H1 (cell line): Measurements from ENCODE around the gene DDX49. TPM values are rescaled to one million over a fixed set of nuclear protein-coding genes. Genes with fewer than 3 reads are reported as not detected.
A peak's percentile ranks its signal among the peaks of the same experiment; 100 is the strongest.

Source experiments
- CTCF ChIA-PET: fragments of 300-600 bp; sonication (Branson Sonifier 250); formaldehyde crosslinking; loops from one replicate; lab custom pipeline; 2021; ENCODE audit not compliant: partially characterized antibody; lab: Charles Lee
- POLR2A ChIA-PET: fragments of 300-600 bp; sonication (Branson Sonifier 250); formaldehyde crosslinking; loops from one replicate; lab custom pipeline; 2021; ENCODE audit warnings: inconsistent platforms; ENCODE audit not compliant: partially characterized antibody; lab: Charles Lee
- DNase-seq, 2 experiments: peaks; one replicate each; pipeline versions ENCODE4 v3.0.0 to v3.0.0-alpha.2; 2010 to 2022; ENCODE audit warnings: low spot score in 2 of 2, low read depth in 1 of 2, mixed read lengths in 1 of 2
- FAIRE-seq: peaks from 2 replicates; lab custom pipeline; 2011; peaks lifted over from hg19 to GRCh38; lab: Jason Lieb, UNC
- H2AFZ ChIP-seq: 2 replicates; pipeline ENCODE4 v1.8.1; 2012; ENCODE audit warnings: low read length, inconsistent platforms
- H2AK5ac ChIP-seq: 2 replicates; pipeline ENCODE4 v1.6.1; 2013; ENCODE audit warnings: low read depth, low read length
- H2BK120ac ChIP-seq: replicated peaks from 2 replicates; pipeline ENCODE3; 2013; ENCODE audit warnings: low read depth, low read length, inconsistent platforms
- H2BK12ac ChIP-seq: 2 replicates; pipeline ENCODE4 v1.6.1; 2013; ENCODE audit warnings: low read depth, low read length
- H2BK15ac ChIP-seq: 2 replicates; pipeline ENCODE4 v1.6.1; 2013; ENCODE audit warnings: low read length
- H2BK20ac ChIP-seq: 2 replicates; pipeline ENCODE4 v1.6.1; 2013; ENCODE audit warnings: low read length
- H2BK5ac ChIP-seq: 2 replicates; pipeline ENCODE4 v1.6.1; 2013; ENCODE audit warnings: low read depth, low read length
- H3K14ac ChIP-seq: 2 replicates; pipeline ENCODE4 v1.6.1; 2013; ENCODE audit warnings: inconsistent platforms; ENCODE audit not compliant: insufficient read length
- H3K18ac ChIP-seq: 2 replicates; pipeline ENCODE4 v1.6.1; 2013; ENCODE audit warnings: low read length; ENCODE audit errors: extremely low read depth
- H3K23ac ChIP-seq: 2 replicates; pipeline ENCODE4 v1.6.1; 2013; ENCODE audit warnings: inconsistent platforms; ENCODE audit not compliant: insufficient read length
- H3K23me2 ChIP-seq: 2 replicates; pipeline ENCODE4 v1.6.1; 2013; ENCODE audit warnings: low read depth, low read length
- H3K27ac ChIP-seq: 2 replicates; pipeline ENCODE4 v1.6.1; 2011; ENCODE audit warnings: low read depth, low read length, inconsistent platforms
- H3K27me3 ChIP-seq, 4 experiments: replicated peaks in 1 of 4; 1 replicate in 1 of 4; 2 replicates in 3 of 4; pipeline versions ENCODE4 v1.6.1 to v1.8.1; 2011 to 2013; ENCODE audit warnings: low read length in 3 of 4, mild to moderate bottlenecking in 3 of 4, inconsistent platforms in 2 of 4, mixed read lengths in 2 of 4, moderate library complexity in 1 of 4; ENCODE audit not compliant: control insufficient read depth in 3 of 4, insufficient read depth in 3 of 4; ENCODE audit errors: extremely low read depth in 1 of 4
- H3K36me3 ChIP-seq, 4 experiments: 2 replicates each; pipeline versions ENCODE4 v1.6.1 to v1.8.1; 2011 to 2013; ENCODE audit warnings: mild to moderate bottlenecking in 4 of 4, low read length in 3 of 4, moderate library complexity in 2 of 4, control low read depth in 1 of 4, inconsistent platforms in 1 of 4; ENCODE audit not compliant: insufficient read depth in 4 of 4, control insufficient read depth in 2 of 4
- H3K4ac ChIP-seq: replicated peaks from 2 replicates; pipeline ENCODE3; 2013; ENCODE audit warnings: low read length, low read depth, mixed read lengths, inconsistent platforms; ENCODE audit not compliant: insufficient read length
- H3K4me1 ChIP-seq, 4 experiments: replicated peaks in 1 of 4; 1 replicate in 1 of 4; 2 replicates in 3 of 4; pipeline versions ENCODE4 v1.6.1 to v1.8.1; 2011 to 2013; ENCODE audit warnings: low read length in 3 of 4, inconsistent platforms in 2 of 4, mixed read lengths in 1 of 4; ENCODE audit not compliant: insufficient read depth in 4 of 4, control insufficient read depth in 3 of 4
- H3K4me2 ChIP-seq, 2 experiments: 2 replicates each; pipeline versions ENCODE4 v1.6.1 to v1.8.1; 2011 to 2013; ENCODE audit warnings: low read depth in 2 of 2, low read length in 2 of 2, control low read depth in 1 of 2, inconsistent platforms in 1 of 2, mild to moderate bottlenecking in 1 of 2; ENCODE audit not compliant: insufficient read depth in 1 of 2
- H3K4me3 ChIP-seq, 4 experiments: fragments of 200-600, 300-600 bp in 1 of 4; sonication (generic), shearing (Covaris generic), sonication (Bioruptor Twin) in 1 of 4; 2 replicates each; pipeline versions ENCODE4 v1.5.1 to v1.8.1; 2011 to 2016; ENCODE audit warnings: low read length in 4 of 4, low read depth in 3 of 4, control low read depth in 2 of 4, inconsistent platforms in 2 of 4, mild to moderate bottlenecking in 2 of 4, mixed read lengths in 1 of 4, moderate library complexity in 1 of 4; ENCODE audit not compliant: insufficient read depth in 2 of 4; ENCODE audit errors: extremely low read depth in 1 of 4
- H3K56ac ChIP-seq: replicated peaks from 2 replicates; pipeline ENCODE3; 2013; ENCODE audit warnings: low read depth, mild to moderate bottlenecking, mixed read lengths, low read length, inconsistent platforms; ENCODE audit not compliant: insufficient read length
- H3K79me1 ChIP-seq: 2 replicates; pipeline ENCODE4 v1.6.1; 2013; ENCODE audit warnings: low read depth, low read length, control low read depth
- H3K79me2 ChIP-seq, 2 experiments: 2 replicates each; pipeline versions ENCODE4 v1.6.1 to v1.8.1; 2012 to 2013; ENCODE audit warnings: low read length in 2 of 2, mild to moderate bottlenecking in 2 of 2, inconsistent platforms in 1 of 2; ENCODE audit not compliant: insufficient read depth in 2 of 2, control insufficient read depth in 1 of 2
- H3K9ac ChIP-seq, 4 experiments: replicated peaks in 1 of 4; 1 replicate in 1 of 4; 2 replicates in 3 of 4; pipeline versions ENCODE4 v1.6.1 to v1.8.1; 2011 to 2013; ENCODE audit warnings: low read depth in 3 of 4, low read length in 3 of 4, control low read depth in 2 of 4, mild to moderate bottlenecking in 2 of 4, moderate library complexity in 2 of 4, inconsistent platforms in 1 of 4; ENCODE audit errors: extremely low read depth in 1 of 4
- H3K9me3 ChIP-seq, 2 experiments: 2 replicates each; pipeline versions ENCODE4 v1.6.1 to v1.8.1; 2012 to 2013; ENCODE audit warnings: mild to moderate bottlenecking in 2 of 2, moderate library complexity in 2 of 2, control low read depth in 1 of 2, inconsistent platforms in 1 of 2, low read depth in 1 of 2, low read length in 1 of 2, mixed read lengths in 1 of 2; ENCODE audit not compliant: insufficient read depth in 2 of 2
- H4K20me1 ChIP-seq, 2 experiments: replicated peaks in 1 of 2; 2 replicates each; pipeline versions ENCODE3 to v1.8.1; 2011 to 2013; ENCODE audit warnings: inconsistent platforms in 2 of 2, low read length in 2 of 2, mild to moderate bottlenecking in 1 of 2; ENCODE audit not compliant: insufficient read depth in 2 of 2, control insufficient read depth in 1 of 2
- H4K5ac ChIP-seq: 2 replicates; pipeline ENCODE4 v1.6.1; 2013; ENCODE audit warnings: low read length, low read depth, mixed read lengths, inconsistent platforms; ENCODE audit not compliant: insufficient read length
- H4K8ac ChIP-seq: 2 replicates; pipeline ENCODE4 v1.8.0; 2013; ENCODE audit warnings: mild to moderate bottlenecking, moderate library complexity, low read length, inconsistent platforms; ENCODE audit not compliant: insufficient read depth; ENCODE audit errors: extremely low read depth
- H4K91ac ChIP-seq: replicated peaks from 2 replicates; pipeline ENCODE3; 2013; ENCODE audit warnings: low read length, mixed read lengths, inconsistent platforms; ENCODE audit not compliant: insufficient read length
- BCL11A ChIP-seq, 2 experiments: IDR thresholded peaks; one replicate each; pipeline ENCODE4 v1.6.1; 2011; ENCODE audit warnings: low read depth in 2 of 2, low read length in 2 of 2, mild to moderate bottlenecking in 2 of 2
- GABPA ChIP-seq: IDR thresholded peaks from 2 replicates; pipeline ENCODE4 v1.6.1; 2011; ENCODE audit warnings: mild to moderate bottlenecking, low read length, moderate library complexity, borderline replicate concordance; ENCODE audit not compliant: insufficient read depth
- SIN3A ChIP-seq, 2 experiments: IDR thresholded peaks in 1 of 2; conservative IDR thresholded peaks in 1 of 2; 2 replicates each; pipeline ENCODE4 v1.6.1; 2011 to 2012; ENCODE audit warnings: low read length in 2 of 2, improper control_type of control experiment in 1 of 2, low read depth in 1 of 2, mild to moderate bottlenecking in 1 of 2
- SP1 ChIP-seq: IDR thresholded peaks from 2 replicates; pipeline ENCODE4 v1.6.1; 2011; ENCODE audit warnings: low read depth, low read length
- SP4 ChIP-seq: IDR thresholded peaks from 2 replicates; pipeline ENCODE4 v1.6.1; 2012; ENCODE audit warnings: low read length, inconsistent platforms
- WGBS, 2 experiments: shearing (Covaris generic) in 1 of 2; methylation state at CpG; one replicate each; pipeline versions ENCODE4 v1.1.6 to v1.1.7; 2013 to 2015; ENCODE audit warnings: low lambda C conversion rate in 2 of 2, mixed read lengths in 2 of 2, inconsistent platforms in 1 of 2, low coverage in 1 of 2, missing lambda C conversion rate in 1 of 2; ENCODE audit not compliant: insufficient replicate concordance in 2 of 2, insufficient coverage in 1 of 2, insufficient read length in 1 of 2; ENCODE audit errors: extremely low coverage in 1 of 2, missing lambda C conversion rate in 1 of 2; 5-methylcytosine and 5-hydroxymethylcytosine counted together
- polyA plus RNA-seq, 7 experiments: library from polyadenylated mRNA; depleted of rRNA in 3 of 7; stranded (reverse) in 5 of 7; unstranded in 2 of 7; fragments of >200 nt in 5 of 7; fragments of 200-250 nt in 2 of 7; gene quantifications; 1 replicate in 5 of 7; 2 replicates in 1 of 7; 4 replicates in 1 of 7; pipeline versions ENCODE4 v1.2.1 to v1.2.3, GENCODE V29; 2011 to 2013; ENCODE audit warnings: missing spikeins in 2 of 7, mixed read lengths in 2 of 7
- total RNA-seq: library from RNA; stranded (reverse); fragmentation: NEBNext Ultra II Directional; extraction: Animal tissue kit (Norgen Biotek cat#: 25700); gene quantifications from 2 replicates; pipeline ENCODE4 v1.2.1, GENCODE V29; 2021
- TF ChIP-seq, protein P1 (sequence below): IDR thresholded peaks from 2 replicates; pipeline ENCODE4 v1.6.1; 2012; ENCODE audit warnings: inconsistent platforms

Gene DDX49
- total and polyA plus RNA-seq, 2 of the 8 experiments (the other 6 are each of a cell fraction or from before 2014, with no cell fraction given) = 41.3 to 46.5 TPM

DNA sequence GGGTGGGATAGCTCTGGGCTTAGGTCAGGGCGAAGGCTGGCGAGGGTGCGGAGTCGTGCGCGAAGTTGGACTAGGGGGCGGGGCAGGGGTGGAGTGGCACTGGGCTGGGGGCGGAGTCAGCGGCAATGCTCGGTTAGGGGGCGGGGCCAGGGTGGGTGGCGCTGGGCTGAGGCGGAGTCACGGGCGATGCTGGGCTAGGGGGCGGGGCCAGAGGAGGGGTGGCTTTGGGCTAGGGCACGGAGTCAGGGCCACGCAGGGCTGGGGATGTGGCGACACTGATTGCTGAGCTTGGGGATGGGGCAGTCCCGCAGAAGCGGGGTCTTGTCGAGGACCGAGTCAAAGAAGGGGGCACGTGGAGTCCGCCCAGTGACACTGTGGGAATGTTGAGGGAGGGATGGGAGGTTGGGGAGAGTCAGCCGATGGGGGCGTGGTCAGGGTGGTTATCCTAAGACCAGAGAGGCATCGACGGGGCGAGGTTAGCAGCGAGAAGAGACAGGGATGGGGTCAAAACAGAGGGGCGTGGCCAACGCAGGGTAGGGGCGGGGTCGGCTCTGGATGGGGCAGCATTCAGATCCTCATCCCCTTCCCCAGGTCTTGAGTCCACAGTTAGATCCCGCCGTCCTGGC is 12.8 kb downstream of the DDX49 start:
- H2AK5ac ChIP-seq = no peak overlapping the region
- no peak overlapping the region for H2BK15ac ChIP-seq
- H4K8ac ChIP-seq = no peak overlapping the region
- no peaks in the 10 kb centered on the region for H3K9me3 ChIP-seq
- H3K79me2 ChIP-seq = no peaks in the 10 kb centered on the region
- no peak overlapping the region for H2AFZ ChIP-seq
- H3K4me3 ChIP-seq = peak overlapping the region; percentile 33 to 63 (median 48); a peak in 7 of 8 replicates
- no peak overlapping the region for H3K14ac ChIP-seq
- H3K9ac ChIP-seq = no peak overlapping the region; a peak in 1 of 7 replicates
- H3K4me2 ChIP-seq = peak overlapping the region; percentile 86 to 98
- CTCF ChIA-PET = no interaction called here
- no peak overlapping the region for H4K91ac ChIP-seq
- peaks cover 10 to 29% of the 10 kb centered on the region in 2 experiments for H4K20me1 ChIP-seq
- 1% methylated on average over 17 of the region's 37 CpGs; no CpG with 5 or more reads in 1 of the 2 experiments for WGBS, 2 experiments
- no peak overlapping the region for H3K4ac ChIP-seq
- no peaks in the 10 kb centered on the region for H3K79me1 ChIP-seq
- no peak overlapping the region for H4K5ac ChIP-seq
- no peak overlapping the region for H3K27ac ChIP-seq
- no peak overlapping the region for H2BK120ac ChIP-seq
- POLR2A ChIA-PET = interaction anchor here (0.8 to 8.3 kb wide), 6 partner anchors 7 to 39 kb away, joined by 3 to 94 read pairs (median 6); partner anchors contain the start of genes COPE and DDX49
- DNase-seq (peak; percentile 95 to 99), FAIRE-seq (peak; percentile 73)
- peaks cover 8% of the 10 kb centered on the region; the same call in 1 of the 2 replicates for H3K23me2 ChIP-seq
- H3K18ac ChIP-seq = no peak overlapping the region; the same call in 1 of the 2 replicates
- H3K56ac ChIP-seq = no peak overlapping the region
- H3K36me3 ChIP-seq = peaks cover 4 to 31% (median 12%) of the 10 kb centered on the region in 4 experiments; a peak in 6 of 8 replicates
- H3K27me3 ChIP-seq = no peaks in the 10 kb centered on the region
- no peak overlapping the region for H3K23ac ChIP-seq
- no peak overlapping the region for H2BK5ac ChIP-seq
- H2BK20ac ChIP-seq = no peak overlapping the region
- TF ChIP-seq SIN3A (conservative IDR thresholded peaks at IDR 0.05 in 1 of 2, IDR thresholded peaks at IDR 0.05 in 1 of 2; ENCODE audit: low read depth in 1 of 2, low read length in 2 of 2) (peak in 1 of 2 experiments; percentile 66; a peak in 1 of 4 replicates), SP4 (0 out of 2 replicates have a peak, but pooled peaks have one; percentile 40), SP1 (peak; percentile 73), BCL11A (IDR thresholded peaks at IDR 0.05; ENCODE audit: low read depth in 2 of 2, low read length in 2 of 2) (no peak), GABPA (no peak)
- TF ChIP-seq, protein P1, sequence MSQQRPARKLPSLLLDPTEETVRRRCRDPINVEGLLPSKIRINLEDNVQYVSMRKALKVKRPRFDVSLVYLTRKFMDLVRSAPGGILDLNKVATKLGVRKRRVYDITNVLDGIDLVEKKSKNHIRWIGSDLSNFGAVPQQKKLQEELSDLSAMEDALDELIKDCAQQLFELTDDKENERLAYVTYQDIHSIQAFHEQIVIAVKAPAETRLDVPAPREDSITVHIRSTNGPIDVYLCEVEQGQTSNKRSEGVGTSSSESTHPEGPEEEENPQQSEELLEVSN = 0 out of 2 replicates have a peak, but pooled peaks have one; percentile 17
- H3K4me1 ChIP-seq = peaks cover 0 to 10% (median 5%) of the 10 kb centered on the region in 4 experiments; a peak in 6 of 7 replicates
- no peak overlapping the region for H2BK12ac ChIP-seq
